GDM1 (cell line): ENCODE data around the gene MARCHF7.
"Not testable (repeated sequence)": the region's sequence is repeated elsewhere in the genome, so short reads cannot be mapped to it uniquely, and the experiment has no call there.

Experiments
- DNase-seq: peaks from one replicate; lab custom pipeline; 2025; lab: John Stamatoyannopoulos, UW

The MARCHF7 gene

GRCh38 chr2:159720676-159721075 lies 8.4 kb downstream of the MARCHF7 start:
- no peak for DNase-seq

GRCh38 chr2:159722580-159722979 lies 10.3 kb downstream of the MARCHF7 start:
- no peak for DNase-seq

- not testable (repeated sequence) for DNase-seq
These were observed 12.7 kb downstream of the MARCHF7 start for GRCh38 chr2:159724795-159725572.

GRCh38 chr2:159725713-159726112 lies 13.4 kb downstream of the MARCHF7 start:
- DNase-seq: no peak

GRCh38 chr2:159728629-159729028 lies 16.3 kb downstream of the MARCHF7 start:
- no peak for DNase-seq

GRCh38 chr2:159735648-159736047 lies 23.3 kb downstream of the MARCHF7 start:
- no peak for DNase-seq

- no peak for DNase-seq
These were observed 23.7 kb downstream of the MARCHF7 start for GRCh38 chr2:159736048-159736447.

GRCh38 chr2:159737292-159737916 lies 25.1 kb downstream of the MARCHF7 start:
- no peak for DNase-seq

GRCh38 chr2:159737917-159738296 lies 25.6 kb downstream of the MARCHF7 start:
- DNase-seq: no peak

GRCh38 chr2:159738509-159739390 lies 26.4 kb downstream of the MARCHF7 start:
- DNase-seq: peak; percentile 6

- no peak for DNase-seq
These were observed 30.5 kb downstream of the MARCHF7 start for GRCh38 chr2:159742846-159743245.

- no peak for DNase-seq
These were observed 32.1 kb downstream of the MARCHF7 start for GRCh38 chr2:159744363-159744762.

- DNase-seq: not testable (repeated sequence)
These were observed 32.9 kb downstream of the MARCHF7 start for GRCh38 chr2:159745237-159745636.

GRCh38 chr2:159748089-159748488 lies 35.8 kb downstream of the MARCHF7 start:
- no peak for DNase-seq

- DNase-seq: no peak
These were observed 38.6 kb downstream of the MARCHF7 start for GRCh38 chr2:159750873-159751272.

GRCh38 chr2:159753797-159754196 lies 41.5 kb downstream of the MARCHF7 start:
- DNase-seq: peak; percentile 26

- no peak for DNase-seq
These were observed 42.7 kb downstream of the MARCHF7 start for GRCh38 chr2:159755014-159755413.

GRCh38 chr2:159755788-159756187 lies 43.5 kb downstream of the MARCHF7 start:
- DNase-seq: no peak

GRCh38 chr2:159758239-159758638 lies 45.9 kb downstream of the MARCHF7 start:
- no peak for DNase-seq

- no peak for DNase-seq
These were observed 46.4 kb downstream of the MARCHF7 start for GRCh38 chr2:159758686-159759085.

GRCh38 chr2:159759577-159759976 lies 47.3 kb downstream of the MARCHF7 start:
- no peak for DNase-seq

- DNase-seq: no peak
These were observed 48.0 kb downstream of the MARCHF7 start for GRCh38 chr2:159760326-159760725.

GRCh38 chr2:159762075-159762474 lies 49.8 kb downstream of the MARCHF7 start:
- no peak for DNase-seq
